Type B pancreatic cell (in vitro differentiated cells): ENCODE data around the gene HAND1. TPM values are rescaled to one million over a fixed set of nuclear protein-coding genes. Genes with fewer than 3 reads are reported as not detected.

Experiments used
- DNase-seq: peaks from one replicate; pipeline ENCODE4 v3.0.0; 2021; ENCODE audit warnings: mixed read lengths; ENCODE audit not compliant: unreplicated experiment; ENCODE audit errors: extremely low spot score
- H3K27ac Mint-ChIP-seq: 2 replicates; pipeline ENCODE4 v1.8.0; 2021; ENCODE audit warnings: mild to moderate bottlenecking, mixed read lengths
- H3K27me3 Mint-ChIP-seq: 2 replicates; pipeline ENCODE4 v1.8.0; 2021; ENCODE audit warnings: mixed read lengths
- H3K36me3 Mint-ChIP-seq: 2 replicates; pipeline ENCODE4 v1.8.0; 2021; ENCODE audit warnings: mixed read lengths
- H3K4me1 Mint-ChIP-seq: one replicate; pipeline ENCODE4 v1.8.0; 2021; ENCODE audit warnings: mixed read lengths; ENCODE audit not compliant: unreplicated experiment
- H3K4me3 Mint-ChIP-seq: 2 replicates; pipeline ENCODE4 v1.8.0; 2021; ENCODE audit warnings: mild to moderate bottlenecking, mixed read lengths
- H3K9me3 Mint-ChIP-seq: 2 replicates; pipeline ENCODE4 v1.8.0; 2021; ENCODE audit warnings: mixed read lengths
- CTCF ChIP-seq: fragments of 200-600 bp; sonication (generic); conservative IDR thresholded peaks from 2 replicates; pipeline ENCODE4 v1.5.0; 2021; ENCODE audit warnings: antibody characterized with exemption, mild to moderate bottlenecking
- total RNA-seq: library from RNA; stranded (reverse); gene quantifications from 2 replicates; pipeline ENCODE4 v1.2.1, GENCODE V29; 2021; ENCODE audit warnings: low replicate concordance

The HAND1 gene
- total RNA-seq, 1 donor from 2014 or later = 2.4 TPM

DNA sequence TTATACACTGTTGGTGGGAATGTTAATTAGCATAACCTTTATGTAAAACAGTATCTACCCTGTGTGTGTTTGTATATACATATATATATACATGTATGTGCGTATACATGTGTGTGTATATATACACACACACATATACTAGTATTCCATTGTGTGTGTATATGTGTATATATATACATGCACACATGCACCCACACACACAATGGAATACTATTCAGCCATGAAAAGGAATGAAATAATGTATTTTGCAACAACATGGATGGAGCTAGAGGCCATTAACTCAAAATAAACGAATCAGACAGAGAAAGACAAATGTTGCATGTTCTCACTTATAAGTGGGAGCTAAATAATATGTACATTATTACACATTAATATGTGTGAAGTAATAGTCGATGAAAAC lies 49.8 kb downstream of the HAND1 start:
- no peaks in the 10 kb centered on the region for H3K9me3 Mint-ChIP-seq
- H3K4me3 Mint-ChIP-seq = no peak overlapping the region
- peaks cover 6% of the 10 kb centered on the region for H3K36me3 Mint-ChIP-seq
- no peak for TF ChIP-seq CTCF
- DNase-seq = no peak
- no peaks in the 10 kb centered on the region for H3K27me3 Mint-ChIP-seq
- H3K27ac Mint-ChIP-seq = no peak overlapping the region
- no peaks in the 10 kb centered on the region for H3K4me1 Mint-ChIP-seq

Other genes with a start within 250 kb of the HAND1 start
- 39.4 and 43.7 TPM in 2 replicates for gene SAP30L, start 32.2 kb downstream of the HAND1 start, total RNA-seq